ENCODE measurements around the gene CSRP1. TPM values are rescaled to one million over a fixed set of nuclear protein-coding genes. Genes with fewer than 3 reads are reported as not detected.

Gene CSRP1
- total and polyA plus RNA-seq, 9 of the 15 experiments (the other 6 are each of a cell fraction or from before 2014, with no cell fraction given), result 6.8 to 39.4 (median 23.7) TPM

- Histone ChIP-seq H3K4me2 (ENCODE audit: insufficient read depth, low read length) (no peak overlapping the region), H3K36me3 (ENCODE audit: control insufficient read depth, insufficient read depth, low read length) (no peaks in the 10 kb centered on the region), H3K9me3 (replicated peaks; ENCODE audit: control insufficient read depth, insufficient read depth, low read depth, low read length) (no peaks in the 10 kb centered on the region), H2AFZ (ENCODE audit: low read depth, low read length) (no peak overlapping the region), H3K27ac (ENCODE audit: extremely low read depth, low read depth, low read length) (no peak overlapping the region), H3K27me3 (ENCODE audit: control insufficient read depth in 2 of 2, insufficient read depth in 2 of 2, low read length in 2 of 2) (no peaks in the 10 kb centered on the region), H3K4me1 (replicated peaks in 1 of 2; ENCODE audit: control insufficient read depth in 2 of 2, insufficient read depth in 2 of 2, low read length in 2 of 2) (peaks cover 9 to 52% of the 10 kb centered on the region in 2 experiments), H3K4me3 (no peak overlapping the region), H3K79me2 (ENCODE audit: control insufficient read depth, insufficient read depth, low read length) (no peaks in the 10 kb centered on the region), H3K9ac (ENCODE audit: insufficient read depth in 1 of 2, low read depth in 2 of 2, low read length in 2 of 2) (no peak overlapping the region), H4K20me1 (replicated peaks; ENCODE audit: control insufficient read depth, insufficient read depth, low read length) (no peaks in the 10 kb centered on the region), H3K9me1 (ENCODE audit: control insufficient read depth, insufficient read depth, low read length) (no peaks in the 10 kb centered on the region)
- CTCF ChIA-PET (ENCODE audit: low intra/inter-chr PET ratio), result no interaction called here
- no TSS peak for BruUV-seq (replicated peaks)
- POLR2A ChIA-PET, result interaction anchor here (1.4 kb wide), 1 partner anchor 233 kb away, joined by 3 read pairs; no protein-coding TSS in a partner anchor
- ATAC-seq (no peak), FAIRE-seq (no peak), DNase-seq (ENCODE audit: extremely low read depth in 1 of 4, low spot score in 3 of 4) (no peak)
- in situ Hi-C loops (cut with MboI) (loop anchor here (5.0 kb wide), 2 partner anchors 227 to 252 kb away; no protein-coding TSS in a partner anchor), intact Hi-C loops (cut with micrococcal nuclease) (no loop called here)
- 54% methylated on average over 5 of the region's 9 CpGs for WGBS (ENCODE audit: insufficient coverage, low coverage, missing lambda C conversion rate)
- TF ChIP-seq ZBTB40 (IDR thresholded peaks at IDR 0.05) (no peak), ZBTB40 (CRISPR knock-in tag; IDR thresholded peaks at IDR 0.05) (no peak), HSF4 (CRISPR knock-in tag; IDR thresholded peaks at IDR 0.05; ENCODE audit: borderline replicate concordance) (no peak)
Observed at GRCh38 chr1:201555593-201555945, 48.6 kb upstream of the CSRP1 start.
